Myocyte (in vitro differentiated cells): ENCODE results near the gene RAPSN. TPM values are rescaled to one million over a fixed set of nuclear protein-coding genes. Genes with fewer than 3 reads are reported as not detected.

Experiments
- DNase-seq: peaks from one replicate; pipeline ENCODE4 v3.0.0-alpha.2; 2012; ENCODE audit warnings: low read depth
- microRNA-seq: library from miRNA; unstranded; fragments of <30 nt; microRNA quantifications from one replicate; pipeline ENCODE4, GENCODE V29; 2016
- total RNA-seq: library from RNA; depleted of rRNA; stranded (reverse); fragments of >200 nt; gene quantifications from 2 replicates; pipeline ENCODE4 v1.2.3, GENCODE V29; 2014

RAPSN gene
- total RNA-seq, 1 donor from 2014 or later: 321 TPM

- DNase-seq: no peak
Observed at GRCh38 chr11:47391077-47391583, 57.8 kb downstream of the RAPSN start.

GRCh38 chr11:47390422-47390760, 58.5 kb downstream of the RAPSN start:
- no peak for DNase-seq

- DNase-seq: no peak
Observed at GRCh38 chr11:47389577-47390421, 59.1 kb downstream of the RAPSN start.

GRCh38 chr11:47388697-47389576, 60.0 kb downstream of the RAPSN start:
- DNase-seq: no peak

- no peak for DNase-seq
Observed at GRCh38 chr11:47387944-47388696, 60.8 kb downstream of the RAPSN start.

Small RNA genes within 50 kb of the gene (microRNA-seq; reads per million reads assigned to microRNA genes)
- gene MIR4487: not detected

Other genes with a start within 250 kb of the RAPSN start
- gene DDB2, start 234.2 kb downstream of the RAPSN start, total RNA-seq: 33.2 and 34.2 TPM in 2 replicates
- gene ACP2, start 200.3 kb downstream of the RAPSN start, total RNA-seq: 34.8 and 60.8 TPM in 2 replicates
- gene NR1H3, start 191.1 kb downstream of the RAPSN start, total RNA-seq: 9.9 and 11.3 TPM in 2 replicates
- 41.0 and 54.4 TPM in 2 replicates for gene MADD, start 179.0 kb downstream of the RAPSN start, total RNA-seq
- not detected in 2 replicates for gene MYBPC3, start 96.4 kb downstream of the RAPSN start, total RNA-seq
- gene SPI1, start 70.6 kb downstream of the RAPSN start, total RNA-seq: not detected in 2 replicates
- 124 and 131 TPM in 2 replicates for gene SLC39A13, start 40.5 kb downstream of the RAPSN start, total RNA-seq
- gene PSMC3, start 22.7 kb downstream of the RAPSN start, total RNA-seq: 257 and 296 TPM in 2 replicates
- 74.7 and 127 TPM in 2 replicates for gene CELF1, start 104.0 kb upstream of the RAPSN start, total RNA-seq
- 79.1 and 79.7 TPM in 2 replicates for gene PTPMT1, start 116.5 kb upstream of the RAPSN start, total RNA-seq
- gene KBTBD4, start 129.8 kb upstream of the RAPSN start, total RNA-seq: 20.8 and 24.1 TPM in 2 replicates
- 111 and 133 TPM in 2 replicates for gene NDUFS3, start 129.9 kb upstream of the RAPSN start, total RNA-seq
- gene FAM180B, start 137.5 kb upstream of the RAPSN start, total RNA-seq: 1.8 and 2.8 TPM in 2 replicates
- gene C1QTNF4, start 145.3 kb upstream of the RAPSN start, total RNA-seq: 0.13 and 0.16 TPM in 2 replicates
- gene MTCH2, start 193.4 kb upstream of the RAPSN start, total RNA-seq: 88.2 and 91.7 TPM in 2 replicates